ENCODE results near the gene FARS2.
"Not testable (repeated sequence)": the region's sequence is repeated elsewhere in the genome, so short reads cannot be mapped to it uniquely, and the experiment has no call there.

FARS2 gene

GRCh38 chr6:5781019-5781418 lies 519.7 kb downstream of the FARS2 start:
- no peak for DNase-seq

DNA sequence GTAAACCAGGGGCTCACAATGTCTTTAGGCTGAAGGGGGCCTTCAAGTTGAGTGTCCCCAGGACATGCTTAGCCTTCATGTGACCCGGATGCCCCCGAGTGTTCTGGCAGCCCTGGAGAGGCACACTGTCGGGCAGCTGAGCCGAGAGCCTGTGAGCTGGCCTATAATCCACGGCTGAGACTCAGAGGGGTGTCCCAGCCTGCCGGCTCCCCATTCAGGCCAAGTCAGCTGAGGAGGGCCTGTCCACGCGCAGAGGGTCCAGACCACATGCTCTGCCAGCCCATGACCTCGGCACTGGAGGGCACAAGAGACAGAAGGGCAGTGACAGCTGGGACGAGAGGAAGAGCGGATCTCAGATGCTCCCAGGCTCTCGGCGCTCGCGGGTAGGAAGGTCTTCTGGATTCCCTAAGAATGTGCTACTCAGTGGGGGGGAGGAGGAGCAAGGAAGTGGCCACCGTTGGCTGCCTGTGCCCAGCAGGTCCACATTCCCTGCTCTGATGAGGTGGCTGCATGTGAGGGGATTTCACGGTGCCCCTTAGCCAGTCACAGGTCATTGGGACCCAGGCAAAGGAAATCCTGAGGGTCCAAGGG lies 520.7 kb downstream of the FARS2 start:
- DNase-seq = no peak

- DNase-seq = no peak
These were observed 521.7 kb downstream of the FARS2 start for GRCh38 chr6:5782783-5783547.

- DNase-seq = no peak
These were observed 522.3 kb downstream of the FARS2 start for GRCh38 chr6:5783584-5784089.

DNA sequence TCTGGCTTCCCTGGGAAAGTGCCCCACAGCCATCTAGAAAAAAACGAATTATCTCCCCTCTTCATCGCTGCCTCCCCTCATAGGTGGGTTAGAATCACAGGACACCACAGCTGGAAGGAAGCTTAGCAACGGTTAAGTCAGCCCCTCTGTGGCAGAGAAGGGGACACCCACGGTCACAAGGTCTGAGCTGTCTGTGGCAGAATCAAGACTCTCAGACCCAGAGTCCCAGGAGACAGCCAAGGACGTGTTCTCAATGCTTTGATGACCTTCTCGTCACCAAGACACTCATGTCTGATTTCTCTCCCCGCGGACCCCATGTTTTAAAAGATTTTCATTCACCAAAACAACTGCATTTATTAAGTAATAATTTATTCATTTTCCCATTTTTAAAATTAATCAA lies 523.9 kb downstream of the FARS2 start:
- no peak for DNase-seq

GRCh38 chr6:5786321-5786968 lies 525.1 kb downstream of the FARS2 start:
- DNase-seq = no peak

DNA sequence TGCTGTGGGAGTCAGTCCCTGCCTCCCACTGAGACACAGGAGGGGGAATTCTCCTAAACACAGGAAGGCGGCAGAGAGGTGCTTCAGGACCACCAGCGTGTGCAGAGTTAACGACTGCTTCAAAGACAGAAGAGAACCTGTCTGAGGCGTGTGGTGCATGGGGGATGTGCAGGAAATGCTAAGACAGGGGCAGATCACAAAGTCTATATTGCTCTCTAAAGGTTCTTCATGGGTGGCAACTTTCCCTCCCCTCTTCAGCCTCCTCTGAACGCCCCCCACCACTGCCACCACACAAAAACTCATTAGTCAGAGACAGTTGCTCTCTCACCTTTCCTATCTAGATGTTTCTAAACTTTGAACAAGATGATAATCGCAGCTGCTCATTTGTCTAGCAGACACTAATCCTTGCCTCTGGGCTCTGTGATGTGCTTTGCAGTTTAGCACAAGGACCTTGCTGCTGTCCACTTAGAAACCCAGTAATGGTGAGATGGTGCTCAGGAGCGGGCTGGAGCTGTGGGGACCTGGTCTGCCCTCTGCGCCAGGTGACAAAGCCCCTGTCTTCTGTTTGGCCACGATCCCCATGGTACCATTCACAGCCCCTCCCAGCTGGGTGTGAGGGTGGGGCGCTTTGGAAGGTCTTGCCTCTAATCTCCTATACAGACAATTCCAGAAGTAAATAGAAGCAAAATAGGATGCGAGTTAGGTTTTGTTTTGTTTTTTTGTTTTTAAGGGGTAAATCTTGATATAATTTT lies 525.8 kb downstream of the FARS2 start:
- no peak for DNase-seq

DNA sequence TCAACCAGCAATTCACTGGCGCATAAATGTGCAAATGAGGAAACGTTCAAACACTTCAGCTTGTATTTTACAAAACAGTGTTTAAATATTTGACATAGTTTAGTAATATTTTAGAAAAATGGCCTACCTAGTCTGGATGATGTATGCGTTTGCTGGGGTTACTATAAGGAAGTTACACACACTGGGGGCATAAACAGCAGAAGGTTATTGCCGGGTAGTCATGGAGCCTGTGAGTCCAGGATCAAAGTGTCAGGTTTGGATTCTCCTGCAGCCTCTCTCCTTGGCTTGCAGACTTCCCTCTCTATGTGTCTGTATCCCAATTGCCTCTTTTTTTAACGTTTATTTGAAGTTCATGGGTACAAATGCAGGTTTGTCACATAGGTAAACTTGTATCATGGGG lies 528.1 kb downstream of the FARS2 start:
- not testable (repeated sequence) for DNase-seq

- DNase-seq = not testable (repeated sequence)
These were observed 535.2 kb downstream of the FARS2 start for GRCh38 chr6:5796555-5796954.

- not testable (repeated sequence) for DNase-seq
These were observed 545.1 kb downstream of the FARS2 start for GRCh38 chr6:5806406-5806805.

- no peak for DNase-seq
These were observed 548.1 kb downstream of the FARS2 start for GRCh38 chr6:5809450-5809849.

GRCh38 chr6:5811997-5812396 lies 550.7 kb downstream of the FARS2 start:
- DNase-seq = no peak

- DNase-seq = no peak
These were observed 552.3 kb downstream of the FARS2 start for GRCh38 chr6:5813625-5814027.

GRCh38 chr6:5814116-5814515 lies 552.8 kb downstream of the FARS2 start:
- DNase-seq = no peak

GRCh38 chr6:5814901-5815300 lies 553.6 kb downstream of the FARS2 start:
- no peak for DNase-seq

GRCh38 chr6:5817869-5818268 lies 556.6 kb downstream of the FARS2 start:
- DNase-seq = no peak

DNA sequence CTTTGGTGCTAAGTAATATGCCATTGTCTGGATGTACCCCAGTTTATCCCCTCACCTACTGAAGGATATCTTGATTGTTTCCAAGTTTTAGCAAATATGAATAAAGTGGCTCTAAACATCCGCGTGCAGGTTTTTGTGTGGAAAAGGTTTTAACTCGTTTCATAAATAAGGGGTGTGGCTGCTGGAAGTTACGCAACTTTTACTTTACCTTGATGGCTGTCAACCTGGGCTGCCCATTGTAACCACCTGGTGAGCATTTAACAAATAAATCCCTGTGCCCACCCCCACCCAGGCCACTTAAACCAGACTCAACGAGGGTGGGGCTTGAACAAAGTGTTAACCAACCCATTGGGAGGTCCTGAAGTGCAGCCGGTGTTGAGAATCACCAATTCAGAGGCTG lies 557.6 kb downstream of the FARS2 start:
- no peak for DNase-seq

Measured in activated effector memory CD4-positive, alpha-beta T cell treated with Interleukin-2 at 50 U/mL for 16 hours (primary cell).